Spleen (tissue), 7 donors: ENCODE measurements around the gene SLC39A10.
"Not testable (repeated sequence)": the region's sequence is repeated elsewhere in the genome, so short reads cannot be mapped to it uniquely, and the experiment has no call there.

Experiments used
- CTCF ChIP-seq, 11 experiments: fragments of 200-600 bp in 7 of 11; fragments of 450-650 bp in 4 of 11; sonication (generic) in 4 of 11; IDR thresholded peaks in 8 of 11; conservative IDR thresholded peaks in 3 of 11; 1 replicate in 7 of 11; 2 replicates in 4 of 11; pipeline versions ENCODE4 v1.4.0 to v1.8.0; 2016 to 2021; ENCODE audit warnings: antibody characterized with exemption in 11 of 11, inconsistent platforms in 4 of 11, mild to moderate bottlenecking in 1 of 11
- POLR2A ChIP-seq, 3 donors: fragments of 450-650 bp; IDR thresholded peaks; one replicate each; pipeline ENCODE4 v1.5.1; 2017; ENCODE audit warnings: antibody characterized with exemption in 3 of 3, mild to moderate bottlenecking in 1 of 3
- POLR2AphosphoS5 ChIP-seq, 3 donors: sonication (generic); formaldehyde crosslinking; IDR thresholded peaks; one replicate each; pipeline ENCODE4 v1.5.1; 2017; ENCODE audit warnings: antibody characterized with exemption in 3 of 3
- donor health status: DM: no; HTN: no; CAD: no; lungs with moderate emphysema.
- donor health status: DM: no; HTN: no; CAD: no.
- donor health status: DM: no; HTN: no; CAD: no.

DNA sequence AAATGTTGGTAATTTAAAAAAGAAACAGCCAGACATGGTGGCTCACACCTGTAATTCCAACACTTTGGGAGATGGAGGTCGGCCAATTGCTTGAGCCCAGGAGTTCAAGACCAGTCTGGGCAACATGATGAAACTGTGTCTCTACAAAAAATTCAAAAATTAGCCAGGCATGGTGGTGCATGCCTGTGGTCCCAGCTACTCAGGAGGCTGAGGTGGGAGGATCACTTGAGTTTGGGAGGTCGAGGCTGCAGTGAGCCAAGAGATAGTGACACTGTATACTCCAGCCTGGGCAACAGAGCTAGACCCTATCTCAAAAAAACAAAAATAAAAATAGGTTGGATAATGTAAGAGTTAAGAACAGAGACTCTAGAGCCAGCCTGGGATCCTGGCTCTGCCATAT is 8.7 kb upstream of the SLC39A10 start:
- not testable (repeated sequence) for TF ChIP-seq POLR2AphosphoS5 (IDR thresholded peaks at IDR 0.05); CTCF (IDR thresholded peaks at IDR 0.05 in 8 of 11, conservative IDR thresholded peaks at IDR 0.05 in 3 of 11); POLR2A (IDR thresholded peaks at IDR 0.05)
